ENCODE data around the gene GANC. TPM values are rescaled to one million over a fixed set of nuclear protein-coding genes. Genes with fewer than 3 reads are reported as not detected.
"Not testable (repeated sequence)": the region's sequence is repeated elsewhere in the genome, so short reads cannot be mapped to it uniquely, and the experiment has no call there.

Gene GANC
- total RNA-seq, 1 donor from 2014 or later: 39.7 TPM

GRCh38 chr15:42284551-42284950 lies 11.6 kb downstream of the GANC start:
- no peaks in the 10 kb centered on the region for H3K9me3 Mint-ChIP-seq

GRCh38 chr15:42285034-42285433 lies 12.0 kb downstream of the GANC start:
- no peaks in the 10 kb centered on the region for H3K36me3 Mint-ChIP-seq
- no peaks in the 10 kb centered on the region for H3K4me1 Mint-ChIP-seq
- no peak for TF ChIP-seq CTCF (IDR thresholded peaks at IDR 0.05; ENCODE audit: unreplicated experiment)
- H3K4me3 Mint-ChIP-seq: no peak overlapping the region
- no peaks in the 10 kb centered on the region for H3K27me3 Mint-ChIP-seq (ENCODE audit: low read depth)
- H3K9me3 Mint-ChIP-seq: no peaks in the 10 kb centered on the region
- H3K27ac Mint-ChIP-seq: no peak overlapping the region
- no peak for DNase-seq (ENCODE audit: low spot score in 2 of 2, unreplicated experiment in 2 of 2)

More at GRCh38 chr15:42284551-42284950, 11.6 kb downstream of the GANC start:
- H3K36me3 Mint-ChIP-seq: no peaks in the 10 kb centered on the region
- H3K4me1 Mint-ChIP-seq: no peaks in the 10 kb centered on the region
- no peak overlapping the region for H3K4me3 Mint-ChIP-seq
- H3K27me3 Mint-ChIP-seq (ENCODE audit: low read depth): no peaks in the 10 kb centered on the region
- H3K27ac Mint-ChIP-seq: no peak overlapping the region
- no peak for DNase-seq (ENCODE audit: low spot score in 2 of 2, unreplicated experiment in 2 of 2)
- TF ChIP-seq CTCF (IDR thresholded peaks at IDR 0.05; ENCODE audit: unreplicated experiment): no peak

- H3K4me1 Mint-ChIP-seq: no peaks in the 10 kb centered on the region
These were observed 13.5 kb downstream of the GANC start for GRCh38 chr15:42286445-42287029.

GRCh38 chr15:42287931-42288330 lies 14.9 kb downstream of the GANC start:
- no peak for DNase-seq (ENCODE audit: low spot score in 2 of 2, unreplicated experiment in 2 of 2)

More at GRCh38 chr15:42286445-42287029, 13.5 kb downstream of the GANC start:
- Mint-ChIP-seq H3K4me3 (no peak overlapping the region), H3K27me3 (ENCODE audit: low read depth) (no peaks in the 10 kb centered on the region), H3K36me3 (peaks cover 3% of the 10 kb centered on the region), H3K27ac (no peak overlapping the region), H3K9me3 (no peaks in the 10 kb centered on the region)
- DNase-seq (ENCODE audit: low spot score in 2 of 2, unreplicated experiment in 2 of 2): no peak
- no peak for TF ChIP-seq CTCF (IDR thresholded peaks at IDR 0.05; ENCODE audit: unreplicated experiment)

GRCh38 chr15:42289166-42289565 lies 16.2 kb downstream of the GANC start:
- H3K4me3 Mint-ChIP-seq: no peak overlapping the region
- no peaks in the 10 kb centered on the region for H3K27me3 Mint-ChIP-seq (ENCODE audit: low read depth)
- DNase-seq (ENCODE audit: low spot score in 2 of 2, unreplicated experiment in 2 of 2): no peak
- no peaks in the 10 kb centered on the region for H3K4me1 Mint-ChIP-seq
- H3K36me3 Mint-ChIP-seq: peaks cover 7% of the 10 kb centered on the region
- no peak for TF ChIP-seq CTCF (IDR thresholded peaks at IDR 0.05; ENCODE audit: unreplicated experiment)
- H3K9me3 Mint-ChIP-seq: no peaks in the 10 kb centered on the region
- H3K27ac Mint-ChIP-seq: no peak overlapping the region

More at GRCh38 chr15:42287931-42288330, 14.9 kb downstream of the GANC start:
- Mint-ChIP-seq H3K9me3 (no peaks in the 10 kb centered on the region), H3K4me1 (no peaks in the 10 kb centered on the region), H3K4me3 (no peak overlapping the region), H3K27ac (no peak overlapping the region), H3K27me3 (ENCODE audit: low read depth) (no peaks in the 10 kb centered on the region), H3K36me3 (peaks cover 7% of the 10 kb centered on the region)
- TF ChIP-seq CTCF (IDR thresholded peaks at IDR 0.05; ENCODE audit: unreplicated experiment): no peak

GRCh38 chr15:42301004-42301403 lies 28.0 kb downstream of the GANC start:
- not testable (repeated sequence) for DNase-seq (ENCODE audit: low spot score in 2 of 2, unreplicated experiment in 2 of 2); H3K4me3 Mint-ChIP-seq; H3K27ac Mint-ChIP-seq; H3K27me3 Mint-ChIP-seq (ENCODE audit: low read depth); H3K4me1 Mint-ChIP-seq
- Mint-ChIP-seq H3K9me3 (peaks cover 50% of the 10 kb centered on the region), H3K36me3 (peaks cover 42% of the 10 kb centered on the region)

Data from mesothelial cell of epicardium (in vitro differentiated cells).